KOPT-K1 (cell line): ENCODE measurements around the gene INTS12.
"Not testable (repeated sequence)": the region's sequence is repeated elsewhere in the genome, so short reads cannot be mapped to it uniquely, and the experiment has no call there.

ENCODE experiments used
- H3K27ac ChIP-seq: fragments of 200-600 bp; sonication (generic); 2 replicates; pipeline ENCODE4 v1.5.1; 2016; ENCODE audit warnings: antibody characterized with exemption, mild to moderate bottlenecking, low read depth, low read length; ENCODE audit not compliant: poor library complexity, severe bottlenecking
- H3K36me3 ChIP-seq: fragments of 200-600 bp; sonication (generic); 2 replicates; pipeline ENCODE4 v1.5.1; 2017; ENCODE audit warnings: antibody characterized with exemption, mild to moderate bottlenecking, low read length, moderate library complexity; ENCODE audit not compliant: insufficient read depth
- H3K9me3 ChIP-seq: fragments of 200-600 bp; sonication (generic); 2 replicates; pipeline ENCODE4 v1.5.1; 2017; ENCODE audit warnings: antibody characterized with exemption, low read length, mild to moderate bottlenecking; ENCODE audit not compliant: insufficient read depth, poor library complexity, severe bottlenecking

Gene INTS12

GRCh38 chr4:105708181-105709080, at the start of gene INTS12, which contains the start of gene GSTCD:
Gene INTS12, minus strand, starts transcription at chr4:105708689. Its CDS starts 8,684 bp downstream, at chr4:105700005.
Gene GSTCD, plus strand, starts transcription at chr4:105708784. Its CDS starts 8,830 bp downstream, at chr4:105717614.
- Histone ChIP-seq H3K27ac (peak within 1 kb of the TSS; percentile 64), H3K36me3 (peaks cover 8% of the 10 kb centered on the region; the same call in 1 of the 2 replicates), H3K9me3 (no peaks in the 10 kb centered on the region)

GRCh38 chr4:105755375-105755774, 46.9 kb upstream of the INTS12 start:
- H3K27ac ChIP-seq = no peak overlapping the region
- H3K36me3 ChIP-seq = no peaks in the 10 kb centered on the region
- no peaks in the 10 kb centered on the region for H3K9me3 ChIP-seq

GRCh38 chr4:105753361-105753760, 44.9 kb upstream of the INTS12 start:
- Histone ChIP-seq H3K9me3 (no peaks in the 10 kb centered on the region), H3K27ac (no peak overlapping the region), H3K36me3 (no peaks in the 10 kb centered on the region)

GRCh38 chr4:105751718-105752299, 43.3 kb upstream of the INTS12 start:
- peaks cover 4% of the 10 kb centered on the region; the same call in 1 of the 2 replicates for H3K36me3 ChIP-seq
- no peaks in the 10 kb centered on the region for H3K9me3 ChIP-seq
- no peak overlapping the region for H3K27ac ChIP-seq

GRCh38 chr4:105748222-105748621, 39.7 kb upstream of the INTS12 start:
- H3K27ac ChIP-seq = no peak overlapping the region
- peaks cover 5% of the 10 kb centered on the region; the same call in 1 of the 2 replicates for H3K36me3 ChIP-seq
- H3K9me3 ChIP-seq = no peaks in the 10 kb centered on the region

GRCh38 chr4:105741548-105741947, 33.1 kb upstream of the INTS12 start:
- Histone ChIP-seq H3K36me3 (peaks cover 12% of the 10 kb centered on the region; the same call in 1 of the 2 replicates), H3K9me3 (peaks cover 20% of the 10 kb centered on the region), H3K27ac (no peak overlapping the region)

GRCh38 chr4:105735217-105735616, 26.7 kb upstream of the INTS12 start:
- H3K9me3 ChIP-seq = peaks cover 20% of the 10 kb centered on the region
- peaks cover 12% of the 10 kb centered on the region; the same call in 1 of the 2 replicates for H3K36me3 ChIP-seq
- not testable (repeated sequence) for H3K27ac ChIP-seq

- H3K36me3 ChIP-seq = peaks cover 36% of the 10 kb centered on the region
- not testable (repeated sequence) for H3K27ac ChIP-seq
- H3K9me3 ChIP-seq = peaks cover 12% of the 10 kb centered on the region
Observed at GRCh38 chr4:105729895-105730294, 21.4 kb upstream of the INTS12 start.

GRCh38 chr4:105725623-105726022, 17.1 kb upstream of the INTS12 start:
- Histone ChIP-seq H3K9me3 (peaks cover 12% of the 10 kb centered on the region), H3K27ac (no peak overlapping the region), H3K36me3 (peaks cover 47% of the 10 kb centered on the region)

- Histone ChIP-seq H3K36me3 (peaks cover 33% of the 10 kb centered on the region), H3K27ac (no peak overlapping the region), H3K9me3 (no peaks in the 10 kb centered on the region)
Observed at GRCh38 chr4:105719204-105719603, 10.7 kb upstream of the INTS12 start.

GRCh38 chr4:105715692-105716278, 7.3 kb upstream of the INTS12 start:
- no peaks in the 10 kb centered on the region for H3K9me3 ChIP-seq
- H3K36me3 ChIP-seq = peaks cover 24% of the 10 kb centered on the region
- no peak overlapping the region for H3K27ac ChIP-seq

- H3K36me3 ChIP-seq = peaks cover 19% of the 10 kb centered on the region
- no peaks in the 10 kb centered on the region for H3K9me3 ChIP-seq
- H3K27ac ChIP-seq = no peak overlapping the region
Observed at GRCh38 chr4:105714932-105715331, 6.4 kb upstream of the INTS12 start.

- Histone ChIP-seq H3K27ac (no peak overlapping the region), H3K9me3 (no peaks in the 10 kb centered on the region), H3K36me3 (peaks cover 13% of the 10 kb centered on the region)
Observed at GRCh38 chr4:105714071-105714521, 5.6 kb upstream of the INTS12 start.

GRCh38 chr4:105712766-105713165, 4.3 kb upstream of the INTS12 start:
- H3K9me3 ChIP-seq = no peaks in the 10 kb centered on the region
- H3K36me3 ChIP-seq = peaks cover 4% of the 10 kb centered on the region; the same call in 1 of the 2 replicates
- H3K27ac ChIP-seq = no peak overlapping the region

GRCh38 chr4:105710678-105711077, 2.2 kb upstream of the INTS12 start:
- Histone ChIP-seq H3K9me3 (no peaks in the 10 kb centered on the region), H3K36me3 (no peaks in the 10 kb centered on the region), H3K27ac (no peak overlapping the region)
